Thyroid gland (tissue), 4 donors: ENCODE measurements around the gene SGPL1. TPM values are rescaled to one million over a fixed set of nuclear protein-coding genes. Genes with fewer than 3 reads are reported as not detected.

Experiments used
- DNase-seq, 2 donors: peaks; one replicate each; pipeline ENCODE4 v3.0.0-alpha.2; 2019
- H3K27ac ChIP-seq, 3 donors: fragments of 200-600 bp; sonication (generic); 1 replicate in 2 of 3; 2 replicates in 1 of 3; pipeline ENCODE4 v1.5.1; 2016 to 2019; ENCODE audit warnings: mild to moderate bottlenecking in 1 of 3, moderate library complexity in 1 of 3
- H3K27me3 ChIP-seq: fragments of 200-600 bp; sonication (generic); one replicate; pipeline ENCODE4 v1.5.1; 2019
- H3K36me3 ChIP-seq, 2 donors: fragments of 200-600 bp; sonication (generic); one replicate each; pipeline ENCODE4 v1.5.1; 2016 to 2019
- H3K4me1 ChIP-seq, 2 donors: fragments of 200-600 bp; sonication (generic); one replicate each; pipeline ENCODE4 v1.5.1; 2017 to 2019
- H3K4me3 ChIP-seq, 3 donors: fragments of 200-600 bp; sonication (generic); replicated peaks in 1 of 3; 1 replicate in 2 of 3; 2 replicates in 1 of 3; pipeline ENCODE4 v1.5.1; 2016; ENCODE audit warnings: mild to moderate bottlenecking in 1 of 3
- H3K9me3 ChIP-seq: fragments of 200-600 bp; sonication (generic); one replicate; pipeline ENCODE4 v1.5.1; 2017
- POLR2A ChIP-seq, 2 donors: fragments of 450-650 bp; IDR thresholded peaks; one replicate each; pipeline ENCODE4 v1.6.1; 2017; ENCODE audit warnings: antibody characterized with exemption in 2 of 2, mild to moderate bottlenecking in 2 of 2, moderate library complexity in 1 of 2
- WGBS, 2 donors: methylation state at CpG; one replicate each; pipeline ENCODE4 v1.1.5; 2017; 5-methylcytosine and 5-hydroxymethylcytosine counted together
- intact Hi-C: fragments of 100-400 bp; cut with DNase I; formaldehyde crosslinking; loops from one replicate; pipeline ENCODE4 v1.15.1; 2023
- total RNA-seq, 4 donors: library from RNA; depleted of rRNA; stranded (reverse); fragments of >200 nt; gene quantifications; one replicate each; pipeline ENCODE4 v1.2.3, GENCODE V29; 2016
- TF ChIP-seq, protein P1 (sequence below), 6 experiments: fragments of 200-600 bp in 3 of 6; fragments of 450-650 bp in 3 of 6; sonication (generic) in 3 of 6; IDR thresholded peaks; one replicate each; pipeline ENCODE4 v1.5.1; 2016 to 2019; ENCODE audit warnings: antibody characterized with exemption in 6 of 6, mild to moderate bottlenecking in 2 of 6, inconsistent platforms in 1 of 6, moderate library complexity in 1 of 6

The SGPL1 gene
- total RNA-seq, 4 donors from 2014 or later = 40.6 to 64.4 (median 46.1) TPM

DNA sequence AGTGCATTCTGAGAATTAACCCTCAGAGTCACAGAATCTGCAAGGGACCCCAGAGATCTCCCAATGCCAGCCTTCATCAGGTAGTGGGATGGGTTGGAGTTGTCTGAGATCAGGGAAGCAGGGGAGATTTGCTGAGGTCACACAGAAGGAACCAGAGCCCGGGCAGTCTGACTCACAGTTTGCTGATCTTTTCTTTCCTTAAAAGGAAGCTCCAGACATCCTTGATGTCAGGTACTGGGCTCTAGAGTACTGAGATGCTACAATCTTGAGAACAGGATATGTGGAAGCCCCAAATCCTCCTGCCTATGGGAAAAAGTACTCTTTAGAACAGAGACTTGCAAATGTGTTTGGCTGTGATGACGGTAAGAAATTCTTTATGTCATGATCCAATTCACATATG, 31.3 kb upstream of the SGPL1 start:
- H3K27ac ChIP-seq = no peak overlapping the region
- H3K36me3 ChIP-seq = no peaks in the 10 kb centered on the region
- H3K4me1 ChIP-seq = no peaks in the 10 kb centered on the region
- TF ChIP-seq POLR2A (IDR thresholded peaks at IDR 0.05) = no peak
- TF ChIP-seq, protein P1, sequence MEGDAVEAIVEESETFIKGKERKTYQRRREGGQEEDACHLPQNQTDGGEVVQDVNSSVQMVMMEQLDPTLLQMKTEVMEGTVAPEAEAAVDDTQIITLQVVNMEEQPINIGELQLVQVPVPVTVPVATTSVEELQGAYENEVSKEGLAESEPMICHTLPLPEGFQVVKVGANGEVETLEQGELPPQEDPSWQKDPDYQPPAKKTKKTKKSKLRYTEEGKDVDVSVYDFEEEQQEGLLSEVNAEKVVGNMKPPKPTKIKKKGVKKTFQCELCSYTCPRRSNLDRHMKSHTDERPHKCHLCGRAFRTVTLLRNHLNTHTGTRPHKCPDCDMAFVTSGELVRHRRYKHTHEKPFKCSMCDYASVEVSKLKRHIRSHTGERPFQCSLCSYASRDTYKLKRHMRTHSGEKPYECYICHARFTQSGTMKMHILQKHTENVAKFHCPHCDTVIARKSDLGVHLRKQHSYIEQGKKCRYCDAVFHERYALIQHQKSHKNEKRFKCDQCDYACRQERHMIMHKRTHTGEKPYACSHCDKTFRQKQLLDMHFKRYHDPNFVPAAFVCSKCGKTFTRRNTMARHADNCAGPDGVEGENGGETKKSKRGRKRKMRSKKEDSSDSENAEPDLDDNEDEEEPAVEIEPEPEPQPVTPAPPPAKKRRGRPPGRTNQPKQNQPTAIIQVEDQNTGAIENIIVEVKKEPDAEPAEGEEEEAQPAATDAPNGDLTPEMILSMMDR (IDR thresholded peaks at IDR 0.05) = no peak
- DNase-seq = no peak
- H3K4me3 ChIP-seq = no peak overlapping the region
- no peaks in the 10 kb centered on the region for H3K9me3 ChIP-seq
- H3K27me3 ChIP-seq = no peaks in the 10 kb centered on the region
- 78 to 88% methylated on average over 2 of the region's 2 CpGs for WGBS, 2 donors
- intact Hi-C loops = no loop called here

- TF ChIP-seq POLR2A (IDR thresholded peaks at IDR 0.05) = no peak
- TF ChIP-seq, protein P1 (IDR thresholded peaks at IDR 0.05) = no peak
- Histone ChIP-seq H3K27ac (no peak within 1 kb of the TSS), H3K27me3 (no peaks in the 10 kb centered on the region), H3K36me3 (no peaks in the 10 kb centered on the region), H3K4me3 (no peak within 1 kb of the TSS), H3K9me3 (no peaks in the 10 kb centered on the region), H3K4me1 (no peaks in the 10 kb centered on the region)
- intact Hi-C loops = no loop called here
- WGBS, 2 donors = 60 to 94% methylated on average over 4 of the region's 4 CpGs
- DNase-seq = no peak
These were observed 30.6 kb upstream of the SGPL1 start, which contains the start of gene TBATA for GRCh38 chr10:70785190-70785589. TBATA (minus strand) TSS chr10:70785377; CDS start chr10:70783379, 1,998 bp downstream.

GRCh38 chr10:70786799-70787415, 28.8 kb upstream of the SGPL1 start:
- no peaks in the 10 kb centered on the region for H3K9me3 ChIP-seq
- no peak for DNase-seq
- TF ChIP-seq, protein P1 (IDR thresholded peaks at IDR 0.05) = no peak
- TF ChIP-seq POLR2A (IDR thresholded peaks at IDR 0.05) = no peak
- H3K4me1 ChIP-seq = no peaks in the 10 kb centered on the region
- H3K4me3 ChIP-seq = no peak overlapping the region
- intact Hi-C loops = no loop called here
- no peaks in the 10 kb centered on the region for H3K36me3 ChIP-seq
- WGBS, 2 donors = 65 to 91% methylated on average over 5 of the region's 5 CpGs
- H3K27ac ChIP-seq = no peak overlapping the region
- no peaks in the 10 kb centered on the region for H3K27me3 ChIP-seq

- DNase-seq = no peak
- intact Hi-C loops = no loop called here
- Histone ChIP-seq H3K36me3 (no peaks in the 10 kb centered on the region), H3K4me1 (no peaks in the 10 kb centered on the region), H3K9me3 (no peaks in the 10 kb centered on the region), H3K4me3 (no peak overlapping the region), H3K27me3 (no peaks in the 10 kb centered on the region), H3K27ac (no peak overlapping the region)
- 84 to 85% methylated on average over 5 of the region's 5 CpGs for WGBS, 2 donors
- TF ChIP-seq, protein P1 (IDR thresholded peaks at IDR 0.05) = no peak
- TF ChIP-seq POLR2A (IDR thresholded peaks at IDR 0.05) = no peak
These were observed 24.2 kb upstream of the SGPL1 start for GRCh38 chr10:70791386-70792039.

DNA sequence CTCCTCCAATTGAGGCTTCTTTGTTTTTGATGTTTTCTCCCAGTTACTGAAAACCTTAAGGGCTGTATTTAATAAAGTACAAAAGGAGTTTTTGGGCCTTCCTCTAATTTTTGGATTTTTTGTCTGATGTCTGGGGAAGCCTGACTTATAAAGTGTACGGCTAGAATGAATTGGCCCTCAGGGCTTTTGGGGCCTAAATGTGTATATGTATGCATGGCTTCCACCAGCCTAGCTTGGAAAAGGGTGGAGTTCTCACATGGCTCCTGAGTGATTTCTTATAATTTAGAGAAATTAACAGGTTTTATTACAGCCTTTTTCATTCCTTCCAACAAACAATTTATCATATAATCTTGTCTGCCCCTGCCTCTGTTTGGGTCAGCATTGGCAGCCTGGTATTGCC, 20.1 kb upstream of the SGPL1 start:
- Histone ChIP-seq H3K27ac (no peak overlapping the region), H3K4me3 (no peak overlapping the region), H3K27me3 (no peaks in the 10 kb centered on the region), H3K36me3 (no peaks in the 10 kb centered on the region), H3K9me3 (no peaks in the 10 kb centered on the region), H3K4me1 (peaks cover 0 to 6% of the 10 kb centered on the region in 2 donors)
- DNase-seq = no peak
- intact Hi-C loops = no loop called here
- WGBS, 2 donors = 97 to 100% methylated on average over 1 of the region's 1 CpG
- no peak for TF ChIP-seq POLR2A (IDR thresholded peaks at IDR 0.05)
- TF ChIP-seq, protein P1 (IDR thresholded peaks at IDR 0.05) = no peak
